Thyroid gland (tissue), 4 donors: ENCODE results near the gene ZNF224. TPM values are rescaled to one million over a fixed set of nuclear protein-coding genes. Genes with fewer than 3 reads are reported as not detected.

Experiments
- DNase-seq, 2 donors: peaks; one replicate each; pipeline ENCODE4 v3.0.0-alpha.2; 2019
- H3K27ac ChIP-seq, 3 donors: fragments of 200-600 bp; sonication (generic); 1 replicate in 2 of 3; 2 replicates in 1 of 3; pipeline ENCODE4 v1.5.1; 2016 to 2019; ENCODE audit warnings: mild to moderate bottlenecking in 1 of 3, moderate library complexity in 1 of 3
- H3K27me3 ChIP-seq: fragments of 200-600 bp; sonication (generic); one replicate; pipeline ENCODE4 v1.5.1; 2019
- H3K36me3 ChIP-seq, 2 donors: fragments of 200-600 bp; sonication (generic); one replicate each; pipeline ENCODE4 v1.5.1; 2016 to 2019
- H3K4me1 ChIP-seq, 2 donors: fragments of 200-600 bp; sonication (generic); one replicate each; pipeline ENCODE4 v1.5.1; 2017 to 2019
- H3K4me3 ChIP-seq, 3 donors: fragments of 200-600 bp; sonication (generic); replicated peaks in 1 of 3; 1 replicate in 2 of 3; 2 replicates in 1 of 3; pipeline ENCODE4 v1.5.1; 2016; ENCODE audit warnings: mild to moderate bottlenecking in 1 of 3
- H3K9me3 ChIP-seq: fragments of 200-600 bp; sonication (generic); one replicate; pipeline ENCODE4 v1.5.1; 2017
- CTCF ChIP-seq, 6 experiments: fragments of 200-600 bp in 3 of 6; fragments of 450-650 bp in 3 of 6; sonication (generic) in 3 of 6; IDR thresholded peaks; one replicate each; pipeline ENCODE4 v1.5.1; 2016 to 2019; ENCODE audit warnings: antibody characterized with exemption in 6 of 6, mild to moderate bottlenecking in 2 of 6, inconsistent platforms in 1 of 6, moderate library complexity in 1 of 6
- POLR2A ChIP-seq, 2 donors: fragments of 450-650 bp; IDR thresholded peaks; one replicate each; pipeline ENCODE4 v1.6.1; 2017; ENCODE audit warnings: antibody characterized with exemption in 2 of 2, mild to moderate bottlenecking in 2 of 2, moderate library complexity in 1 of 2
- WGBS, 2 donors: methylation state at CpG; one replicate each; pipeline ENCODE4 v1.1.5; 2017; 5-methylcytosine and 5-hydroxymethylcytosine counted together
- intact Hi-C: fragments of 100-400 bp; cut with DNase I; formaldehyde crosslinking; loops from one replicate; pipeline ENCODE4 v1.15.1; 2023
- total RNA-seq, 4 donors: library from RNA; depleted of rRNA; stranded (reverse); fragments of >200 nt; gene quantifications; one replicate each; pipeline ENCODE4 v1.2.3, GENCODE V29; 2016

Gene ZNF224
- total RNA-seq, 4 donors from 2014 or later: 31.9 to 47.4 (median 36.7) TPM

- Histone ChIP-seq H3K27ac (no peak overlapping the region), H3K4me3 (peak overlapping the region; percentile 37 to 49 (median 42)), H3K36me3 (peaks cover 0 to 2% of the 10 kb centered on the region in 2 donors), H3K9me3 (no peaks in the 10 kb centered on the region), H3K4me1 (peaks cover 8 to 9% of the 10 kb centered on the region in 2 donors), H3K27me3 (no peaks in the 10 kb centered on the region)
- no peak for DNase-seq
- intact Hi-C loops: no loop called here
- no peak for TF ChIP-seq POLR2A (IDR thresholded peaks at IDR 0.05)
- no peak for TF ChIP-seq CTCF (IDR thresholded peaks at IDR 0.05)
- 20 to 24% methylated on average over 18 of the region's 18 CpGs for WGBS, 2 donors
Measured at GRCh38 chr19:44072543-44073401, 21.4 kb upstream of the ZNF224 start.

- H3K36me3 ChIP-seq: peaks cover 0 to 7% of the 10 kb centered on the region in 2 donors
- H3K4me3 ChIP-seq: no peak overlapping the region
- H3K9me3 ChIP-seq: no peaks in the 10 kb centered on the region
- H3K4me1 ChIP-seq: peaks cover 8 to 9% of the 10 kb centered on the region in 2 donors
- no peaks in the 10 kb centered on the region for H3K27me3 ChIP-seq
- WGBS, 2 donors: 89 to 90% methylated on average over 2 of the region's 2 CpGs
- TF ChIP-seq CTCF (IDR thresholded peaks at IDR 0.05) (no peak), POLR2A (IDR thresholded peaks at IDR 0.05) (no peak)
- no peak overlapping the region for H3K27ac ChIP-seq
- no peak for DNase-seq
- intact Hi-C loops: no loop called here
Measured at GRCh38 chr19:44076325-44076724, 17.8 kb upstream of the ZNF224 start.

GRCh38 chr19:44092108-44092507, 2.1 kb upstream of the ZNF224 start:
- intact Hi-C loops: loop anchor here (10.0 kb wide), 1 partner anchor 107 kb away; the partner anchor contains the start of gene ZNF155
- Histone ChIP-seq H3K36me3 (no peaks in the 10 kb centered on the region), H3K4me3 (no peak overlapping the region), H3K4me1 (peaks cover 0 to 8% of the 10 kb centered on the region in 2 donors), H3K27me3 (no peaks in the 10 kb centered on the region), H3K27ac (no peak overlapping the region), H3K9me3 (no peaks in the 10 kb centered on the region)
- no peak for DNase-seq
- TF ChIP-seq CTCF (IDR thresholded peaks at IDR 0.05): no peak
- no peak for TF ChIP-seq POLR2A (IDR thresholded peaks at IDR 0.05)
- 53 to 57% methylated on average over 4 of the region's 4 CpGs for WGBS, 2 donors

GRCh38 chr19:44107751-44108150, 13.6 kb downstream of the ZNF224 start:
- no peaks in the 10 kb centered on the region for H3K27me3 ChIP-seq
- intact Hi-C loops: no loop called here
- DNase-seq: no peak
- H3K36me3 ChIP-seq: peaks cover 23 to 32% of the 10 kb centered on the region in 2 donors
- no peak overlapping the region for H3K27ac ChIP-seq
- H3K4me3 ChIP-seq: no peak overlapping the region
- 93 to 95% methylated on average over 3 of the region's 3 CpGs for WGBS, 2 donors
- no peaks in the 10 kb centered on the region for H3K9me3 ChIP-seq
- H3K4me1 ChIP-seq: peaks cover 10 to 11% of the 10 kb centered on the region in 2 donors
- no peak for TF ChIP-seq POLR2A (IDR thresholded peaks at IDR 0.05)
- no peak for TF ChIP-seq CTCF (IDR thresholded peaks at IDR 0.05)

GRCh38 chr19:44109458-44109857, 15.3 kb downstream of the ZNF224 start:
- no peak overlapping the region for H3K4me3 ChIP-seq
- H3K4me1 ChIP-seq: peaks cover 13 to 17% of the 10 kb centered on the region in 2 donors
- no peaks in the 10 kb centered on the region for H3K27me3 ChIP-seq
- no peak for TF ChIP-seq CTCF (IDR thresholded peaks at IDR 0.05)
- DNase-seq: no peak
- no peaks in the 10 kb centered on the region for H3K9me3 ChIP-seq
- intact Hi-C loops: no loop called here
- peaks cover 13 to 20% of the 10 kb centered on the region in 2 donors for H3K36me3 ChIP-seq
- no peak overlapping the region for H3K27ac ChIP-seq
